Osteoblast (primary cell): ENCODE measurements around the gene C3orf18. TPM values are rescaled to one million over a fixed set of nuclear protein-coding genes. Genes with fewer than 3 reads are reported as not detected.

Experiments used
- DNase-seq: peaks from one replicate; pipeline ENCODE4 v3.0.0; 2011; ENCODE audit warnings: low spot score, mixed read lengths; ENCODE audit not compliant: insufficient read length; ENCODE audit errors: missing footprints
- H2AFZ ChIP-seq: 2 replicates; pipeline ENCODE4 v1.6.0; 2011; ENCODE audit warnings: mild to moderate bottlenecking, low read length
- H3K27ac ChIP-seq: 2 replicates; pipeline ENCODE4 v1.5.1; 2011; ENCODE audit warnings: mild to moderate bottlenecking, low read depth, low read length, moderate library complexity
- H3K27me3 ChIP-seq: 2 replicates; pipeline ENCODE4 v1.6.0; 2012; ENCODE audit warnings: mild to moderate bottlenecking, control low read depth, inconsistent platforms, low read length, moderate library complexity; ENCODE audit not compliant: insufficient read depth
- H3K36me3 ChIP-seq: 2 replicates; pipeline ENCODE4 v1.5.1; 2011; ENCODE audit warnings: mild to moderate bottlenecking, low read length, control low read depth, moderate library complexity; ENCODE audit not compliant: insufficient read depth
- H3K4me1 ChIP-seq: 2 replicates; pipeline ENCODE4 v1.5.1; 2011; ENCODE audit warnings: mild to moderate bottlenecking, low read length, control low read depth, moderate library complexity; ENCODE audit not compliant: insufficient read depth
- H3K4me2 ChIP-seq: 2 replicates; pipeline ENCODE4 v1.6.0; 2011; ENCODE audit warnings: mild to moderate bottlenecking, low read length; ENCODE audit not compliant: insufficient read depth
- H3K4me3 ChIP-seq: fragments of 200-600 bp; sonication (generic); 3 replicates; pipeline ENCODE4 v1.5.1; 2012; ENCODE audit warnings: mild to moderate bottlenecking, low read length, inconsistent platforms; ENCODE audit not compliant: insufficient read depth
- H3K79me2 ChIP-seq: 2 replicates; pipeline ENCODE4 v1.6.0; 2012; ENCODE audit warnings: mild to moderate bottlenecking, low read length, control low read depth, inconsistent platforms; ENCODE audit not compliant: insufficient read depth
- H3K9me3 ChIP-seq: 2 replicates; pipeline ENCODE4 v1.5.1; 2011; ENCODE audit warnings: low read depth, low read length, control low read depth
- H4K20me1 ChIP-seq: 2 replicates; pipeline ENCODE4 v1.6.0; 2012; ENCODE audit warnings: mild to moderate bottlenecking, low read length, control low read depth; ENCODE audit not compliant: insufficient read depth
- total RNA-seq: library from RNA; depleted of rRNA; stranded (reverse); fragments of >200 nt; gene quantifications from 2 replicates; pipeline ENCODE4 v1.2.3, GENCODE V29; 2012
- TF ChIP-seq, protein P1 (sequence below): IDR thresholded peaks from 2 replicates; pipeline ENCODE4 v1.5.1; 2011; ENCODE audit warnings: mild to moderate bottlenecking, low read depth, low read length, moderate library complexity; ENCODE audit errors: extremely low read depth

The C3orf18 gene
- total RNA-seq, 1 donor, result 18.8 TPM

DNA sequence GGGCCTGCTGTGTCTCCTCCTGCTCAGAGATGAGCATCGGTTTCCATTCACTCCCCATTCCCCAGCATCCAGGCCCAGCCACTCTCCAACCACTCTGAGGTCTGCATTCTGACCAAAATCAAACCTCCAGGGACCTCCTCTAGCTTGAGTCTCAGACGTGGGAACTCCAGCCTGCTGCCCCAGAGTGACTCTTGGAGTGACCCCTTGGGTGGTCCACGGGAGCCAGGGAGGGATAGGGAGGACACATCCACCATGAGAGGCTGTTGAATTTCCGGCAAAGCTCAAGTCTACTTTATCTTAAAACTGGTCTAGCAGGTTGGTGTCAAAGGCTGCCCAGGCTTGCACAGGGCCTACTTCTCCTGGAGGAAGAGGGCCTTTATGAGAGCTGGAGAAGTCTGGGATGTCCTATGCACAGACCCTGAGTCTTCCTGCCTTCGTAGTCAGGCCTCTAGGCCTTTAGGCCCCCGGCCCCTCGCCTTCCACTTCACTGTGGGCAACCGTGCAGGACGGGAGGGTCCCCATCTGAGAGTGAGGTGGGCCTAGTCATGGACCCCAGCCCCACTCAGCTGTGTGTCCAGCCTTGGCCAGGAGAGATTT, 35.1 kb upstream of the C3orf18 start:
- peak overlapping the region; percentile 99 for H3K27ac ChIP-seq
- peak overlapping the region; percentile 46 for H3K4me2 ChIP-seq
- H2AFZ ChIP-seq, result peak overlapping the region; percentile 87
- TF ChIP-seq, protein P1, sequence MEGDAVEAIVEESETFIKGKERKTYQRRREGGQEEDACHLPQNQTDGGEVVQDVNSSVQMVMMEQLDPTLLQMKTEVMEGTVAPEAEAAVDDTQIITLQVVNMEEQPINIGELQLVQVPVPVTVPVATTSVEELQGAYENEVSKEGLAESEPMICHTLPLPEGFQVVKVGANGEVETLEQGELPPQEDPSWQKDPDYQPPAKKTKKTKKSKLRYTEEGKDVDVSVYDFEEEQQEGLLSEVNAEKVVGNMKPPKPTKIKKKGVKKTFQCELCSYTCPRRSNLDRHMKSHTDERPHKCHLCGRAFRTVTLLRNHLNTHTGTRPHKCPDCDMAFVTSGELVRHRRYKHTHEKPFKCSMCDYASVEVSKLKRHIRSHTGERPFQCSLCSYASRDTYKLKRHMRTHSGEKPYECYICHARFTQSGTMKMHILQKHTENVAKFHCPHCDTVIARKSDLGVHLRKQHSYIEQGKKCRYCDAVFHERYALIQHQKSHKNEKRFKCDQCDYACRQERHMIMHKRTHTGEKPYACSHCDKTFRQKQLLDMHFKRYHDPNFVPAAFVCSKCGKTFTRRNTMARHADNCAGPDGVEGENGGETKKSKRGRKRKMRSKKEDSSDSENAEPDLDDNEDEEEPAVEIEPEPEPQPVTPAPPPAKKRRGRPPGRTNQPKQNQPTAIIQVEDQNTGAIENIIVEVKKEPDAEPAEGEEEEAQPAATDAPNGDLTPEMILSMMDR, result no peak
- H3K4me3 ChIP-seq, result no peak overlapping the region
- H4K20me1 ChIP-seq, result no peaks in the 10 kb centered on the region
- DNase-seq, result peak; percentile 36
- peaks cover 29% of the 10 kb centered on the region for H3K4me1 ChIP-seq
- H3K36me3 ChIP-seq, result peaks cover 9% of the 10 kb centered on the region
- no peaks in the 10 kb centered on the region for H3K27me3 ChIP-seq
- H3K9me3 ChIP-seq, result no peaks in the 10 kb centered on the region
- H3K79me2 ChIP-seq, result no peaks in the 10 kb centered on the region

DNA sequence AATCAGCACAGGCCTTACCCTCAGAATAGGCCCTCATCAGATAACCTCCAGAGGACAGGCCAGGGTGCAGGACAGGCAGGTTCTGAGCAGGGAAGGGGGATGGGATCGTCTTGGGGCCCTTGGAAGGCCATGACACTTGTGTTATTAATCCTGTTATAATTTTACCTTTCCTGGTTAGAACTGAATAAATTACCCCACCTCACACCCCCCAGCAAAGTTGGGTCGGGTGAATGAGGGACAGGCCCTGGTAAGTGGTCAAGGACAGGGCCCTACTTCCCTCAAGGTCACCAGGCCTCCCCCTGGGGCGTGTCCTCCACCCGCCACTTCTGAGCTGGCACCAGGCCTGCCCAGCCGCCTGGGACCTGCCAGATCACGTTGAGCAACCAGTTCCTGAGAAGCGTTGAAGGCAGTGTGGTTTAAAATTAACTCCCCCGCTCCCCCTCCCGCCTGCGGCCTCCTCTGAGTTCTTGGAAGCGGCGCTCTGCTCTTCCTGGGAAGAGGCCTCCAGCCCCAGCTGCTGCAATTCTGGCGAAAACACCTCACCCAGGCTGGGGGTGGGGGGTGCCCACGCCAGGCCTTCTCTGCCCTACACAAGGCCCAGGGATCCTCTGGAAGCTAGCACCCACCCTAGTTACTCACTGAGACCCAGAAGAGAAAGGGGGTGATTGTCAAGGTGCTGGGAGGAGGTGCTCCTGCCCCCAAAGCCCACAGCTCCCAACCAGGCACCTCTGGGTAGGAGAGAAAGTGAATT, 33.5 kb upstream of the C3orf18 start:
- Histone ChIP-seq H3K36me3 (no peaks in the 10 kb centered on the region), H4K20me1 (no peaks in the 10 kb centered on the region), H3K79me2 (no peaks in the 10 kb centered on the region), H3K27me3 (no peaks in the 10 kb centered on the region), H3K4me1 (peaks cover 29% of the 10 kb centered on the region), H3K4me2 (peak overlapping the region; percentile 78), H2AFZ (no peak overlapping the region), H3K4me3 (peak overlapping the region; percentile 31), H3K9me3 (no peaks in the 10 kb centered on the region), H3K27ac (peak overlapping the region; percentile 99)
- peak; percentile 97 for DNase-seq
- TF ChIP-seq, protein P1, result no peak

DNA sequence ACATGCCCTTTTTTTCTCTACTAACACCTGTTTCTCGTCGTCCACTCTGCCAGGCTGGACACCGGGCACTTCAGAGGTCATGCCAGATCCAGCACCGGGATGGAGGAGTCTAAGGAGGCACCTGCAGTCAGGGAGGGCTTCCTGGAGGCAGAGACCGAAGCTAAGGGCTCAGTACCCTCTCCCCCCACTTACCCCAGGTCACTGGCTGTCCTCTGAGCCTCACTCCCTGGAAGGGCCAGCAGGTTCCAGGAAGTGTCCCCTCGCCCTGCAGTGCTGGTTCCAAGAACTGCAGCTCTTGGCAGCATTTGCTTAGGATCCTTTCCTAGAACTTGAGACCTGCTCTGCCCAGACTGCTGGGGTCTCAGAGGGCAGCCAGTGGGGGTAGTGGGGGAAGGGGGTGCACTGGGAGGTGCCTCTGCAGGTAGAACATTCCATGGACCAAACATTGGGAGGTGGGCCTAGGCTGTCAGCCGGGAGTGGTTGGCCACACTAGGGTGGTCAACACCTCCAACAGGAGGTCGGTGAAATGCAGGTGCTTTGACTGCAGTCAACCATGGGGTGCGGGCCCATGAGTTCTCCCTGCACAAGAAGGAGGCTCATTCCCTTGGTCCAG, 32.7 kb upstream of the C3orf18 start:
- Histone ChIP-seq H3K27me3 (no peaks in the 10 kb centered on the region), H3K4me1 (peaks cover 29% of the 10 kb centered on the region), H3K9me3 (no peaks in the 10 kb centered on the region), H4K20me1 (no peaks in the 10 kb centered on the region), H3K79me2 (no peaks in the 10 kb centered on the region), H3K4me3 (no peak overlapping the region), H3K36me3 (no peaks in the 10 kb centered on the region), H2AFZ (no peak overlapping the region), H3K27ac (peak overlapping the region; percentile 99), H3K4me2 (no peak overlapping the region)
- TF ChIP-seq, protein P1, result no peak
- peak; percentile 59 for DNase-seq

- Histone ChIP-seq H3K4me3 (no peak overlapping the region), H3K4me1 (peaks cover 29% of the 10 kb centered on the region), H3K27ac (no peak overlapping the region), H4K20me1 (no peaks in the 10 kb centered on the region), H2AFZ (no peak overlapping the region), H3K79me2 (no peaks in the 10 kb centered on the region), H3K4me2 (no peak overlapping the region), H3K9me3 (no peaks in the 10 kb centered on the region), H3K27me3 (no peaks in the 10 kb centered on the region), H3K36me3 (no peaks in the 10 kb centered on the region)
- TF ChIP-seq, protein P1, result no peak
- DNase-seq, result peak; percentile 23
These were observed 32.2 kb upstream of the C3orf18 start for GRCh38 chr3:50599716-50600118.
